SKM-1 treated with dmso at 0.1 percent for 144 hours (cell line): Measurements from ENCODE around the gene SFTPB.
A peak's percentile ranks its signal among the peaks of the same experiment; 100 is the strongest.

Experiments used
- DNase-seq: peaks from one replicate; lab custom pipeline; 2025; ENCODE audit not compliant: unreplicated experiment; lab: John Stamatoyannopoulos, UW

The SFTPB gene

GRCh38 chr2:85702800-85703199 is 34.8 kb upstream of the SFTPB start:
- no peak for DNase-seq

DNA sequence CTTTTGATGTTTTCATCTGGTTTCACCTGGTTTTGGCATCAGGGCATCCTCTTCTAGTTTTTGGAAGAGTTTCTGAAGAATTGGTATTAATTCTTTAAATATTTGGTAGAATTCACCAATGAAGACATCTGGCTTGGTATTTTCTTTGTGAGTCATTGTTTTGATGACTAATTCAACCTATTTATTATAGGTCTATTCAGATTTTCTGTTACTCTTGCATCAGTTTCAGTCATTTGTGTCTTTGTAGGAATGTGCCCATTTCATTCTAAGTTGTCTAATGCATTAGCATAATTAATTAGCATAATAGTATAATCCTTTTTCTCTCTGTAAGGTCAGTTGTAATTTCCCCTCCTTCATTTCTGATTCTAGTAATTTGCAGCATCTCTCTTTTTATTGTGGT is 34.2 kb upstream of the SFTPB start:
- no peak for DNase-seq

DNA sequence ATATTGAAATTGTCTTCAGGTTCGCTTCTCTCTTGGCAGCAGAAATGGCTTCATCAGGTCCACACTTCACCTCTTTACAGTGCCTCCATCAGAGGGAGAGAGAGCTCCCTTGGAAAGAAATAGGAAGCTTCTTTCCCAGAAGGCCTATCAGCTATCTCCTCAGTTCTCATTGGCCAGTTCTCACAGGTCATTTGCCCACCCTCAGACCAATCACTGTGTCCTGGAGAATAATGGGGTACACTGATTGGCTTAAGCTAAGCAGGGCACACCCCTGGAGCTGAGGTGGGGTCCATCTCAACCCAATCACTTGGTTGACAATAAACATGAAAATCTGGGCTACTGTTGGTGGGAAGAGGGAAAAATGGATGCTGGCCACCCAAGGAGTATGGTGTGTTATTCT is 31.3 kb upstream of the SFTPB start:
- DNase-seq, result no peak

- no peak for DNase-seq
Measured at GRCh38 chr2:85698880-85699254, 30.9 kb upstream of the SFTPB start.

- no peak for DNase-seq
Measured at GRCh38 chr2:85698184-85698879, 30.3 kb upstream of the SFTPB start.

GRCh38 chr2:85697716-85698115 is 29.7 kb upstream of the SFTPB start:
- DNase-seq, result no peak

DNA sequence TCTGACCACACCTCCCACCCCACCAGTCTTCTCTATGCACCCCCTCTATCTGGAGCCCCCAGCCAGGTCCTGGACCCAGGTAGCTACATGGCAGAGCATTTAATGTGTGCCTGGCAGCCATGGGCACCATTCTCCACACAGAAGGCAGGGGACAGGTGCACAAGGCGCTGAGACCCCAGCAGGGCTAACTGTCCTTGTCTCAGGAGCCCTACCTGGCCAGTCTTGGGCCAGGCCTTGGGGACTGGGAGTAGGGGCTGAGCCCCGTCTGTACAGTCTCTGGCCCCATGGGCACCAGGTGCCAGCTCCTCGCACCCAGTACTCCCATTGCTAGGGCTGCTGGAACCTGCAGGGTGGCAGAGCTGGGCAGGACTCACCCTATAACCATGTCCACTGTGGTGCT is 29.1 kb upstream of the SFTPB start:
- DNase-seq, result no peak

DNA sequence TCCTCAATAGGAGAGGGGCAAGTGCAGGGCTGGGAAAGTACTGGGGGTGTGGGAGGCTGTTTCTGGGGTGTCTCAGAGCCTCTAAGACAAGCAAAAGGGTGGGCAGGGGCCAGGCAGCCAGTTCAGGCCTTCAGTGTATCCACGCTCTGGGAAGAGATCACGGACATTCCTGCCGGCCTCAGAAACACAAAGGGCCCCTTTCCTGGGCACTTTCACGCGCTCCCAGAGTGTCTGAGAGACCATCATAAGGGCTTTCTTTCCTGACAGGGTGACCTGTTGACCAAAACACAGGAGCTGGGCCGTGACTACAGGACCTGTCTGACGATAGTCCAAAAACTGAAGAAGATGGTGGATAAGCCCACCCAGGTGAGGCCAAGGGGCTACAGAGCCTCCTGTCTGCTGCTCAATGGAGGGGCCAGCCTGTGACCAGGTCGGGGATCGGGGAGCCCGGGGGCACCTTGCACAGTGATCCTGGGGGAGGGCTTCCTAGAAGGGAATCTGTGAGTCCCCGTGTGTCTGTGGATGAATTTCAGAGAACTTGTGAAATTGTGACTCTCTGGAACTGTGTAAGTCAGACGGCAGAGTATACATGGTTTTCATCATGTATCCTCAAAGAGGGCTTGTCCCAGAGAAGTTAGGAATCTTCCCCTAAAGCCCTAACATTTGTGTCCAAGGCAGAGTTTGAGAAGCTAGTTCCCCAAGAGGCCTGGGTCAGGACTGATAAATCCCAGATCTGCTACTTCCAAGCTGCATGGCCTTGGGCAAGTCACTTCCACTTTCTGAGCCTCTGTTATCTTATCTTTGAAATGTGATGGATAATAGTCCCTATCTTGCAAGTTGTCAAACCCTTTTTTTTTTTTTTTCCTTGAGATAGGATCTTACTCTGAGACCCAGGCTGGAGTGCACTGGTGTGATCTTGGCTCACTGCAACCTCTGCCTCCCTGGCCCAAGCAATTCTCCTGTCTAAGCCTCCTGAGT is 28.0 kb upstream of the SFTPB start:
- no peak for DNase-seq

- no peak for DNase-seq
Measured at GRCh38 chr2:85695121-85695520, 27.1 kb upstream of the SFTPB start.

GRCh38 chr2:85694052-85695025 is 26.3 kb upstream of the SFTPB start, which contains the start of gene GNLY:
TSS of gene GNLY (plus strand) at chr2:85694358. CDS start at chr2:85694419, 61 bp downstream.
- no peak for DNase-seq

DNA sequence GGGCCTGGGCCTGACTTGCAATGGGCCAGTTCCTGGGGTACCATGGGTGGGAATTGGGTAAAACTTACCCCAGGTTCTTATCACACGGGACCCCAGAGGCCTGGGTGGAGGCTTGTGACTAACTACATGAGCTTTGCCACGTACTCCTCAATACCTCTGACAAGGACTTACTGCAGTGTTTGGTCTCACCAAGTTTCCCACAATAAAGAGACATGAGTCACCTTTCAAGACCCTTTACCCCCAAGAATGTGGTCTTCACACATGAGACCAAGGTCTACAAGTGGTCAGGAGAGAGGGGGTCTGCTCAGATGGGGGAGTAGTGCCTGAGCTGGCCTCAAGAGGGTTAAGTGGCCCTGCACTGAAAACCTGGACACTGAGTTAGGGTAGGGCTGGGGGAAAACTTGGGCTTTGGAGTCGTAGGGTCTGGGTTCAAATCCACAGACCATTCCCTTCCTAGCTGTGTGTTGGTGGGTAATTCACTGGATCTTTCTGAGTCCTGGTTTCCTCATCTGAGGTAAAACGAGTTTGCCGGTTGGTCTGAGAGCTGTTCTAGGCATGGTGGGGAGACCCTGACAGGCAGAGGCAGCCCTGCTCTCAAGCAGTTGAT is 24.1 kb upstream of the SFTPB start:
- no peak for DNase-seq

DNA sequence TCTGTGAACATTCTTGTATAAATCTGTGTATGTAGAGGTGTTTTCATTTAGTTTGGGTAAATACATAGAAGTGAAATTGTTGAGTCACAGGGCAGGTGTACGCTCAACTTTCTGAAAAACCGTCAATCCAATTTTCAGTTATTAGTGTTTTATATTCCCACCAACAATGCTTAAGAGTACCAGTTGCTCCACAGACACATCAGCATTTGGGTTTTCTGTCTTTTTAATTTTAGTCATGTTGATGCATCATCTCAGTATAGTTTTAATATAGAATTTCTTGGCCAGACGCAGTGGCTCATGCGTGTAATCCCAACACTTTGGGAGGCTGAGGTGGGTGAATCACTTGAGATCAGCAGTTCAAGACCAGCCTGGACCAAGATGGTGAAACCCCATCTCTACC is 22.9 kb upstream of the SFTPB start:
- no peak for DNase-seq

- no peak for DNase-seq
Measured at GRCh38 chr2:85684806-85685205, 16.8 kb upstream of the SFTPB start.

- DNase-seq, result no peak
Measured at GRCh38 chr2:85684380-85684779, 16.4 kb upstream of the SFTPB start.

GRCh38 chr2:85682378-85682777 is 14.4 kb upstream of the SFTPB start:
- no peak for DNase-seq

- DNase-seq, result no peak
Measured at GRCh38 chr2:85681776-85682175, 13.8 kb upstream of the SFTPB start.

DNA sequence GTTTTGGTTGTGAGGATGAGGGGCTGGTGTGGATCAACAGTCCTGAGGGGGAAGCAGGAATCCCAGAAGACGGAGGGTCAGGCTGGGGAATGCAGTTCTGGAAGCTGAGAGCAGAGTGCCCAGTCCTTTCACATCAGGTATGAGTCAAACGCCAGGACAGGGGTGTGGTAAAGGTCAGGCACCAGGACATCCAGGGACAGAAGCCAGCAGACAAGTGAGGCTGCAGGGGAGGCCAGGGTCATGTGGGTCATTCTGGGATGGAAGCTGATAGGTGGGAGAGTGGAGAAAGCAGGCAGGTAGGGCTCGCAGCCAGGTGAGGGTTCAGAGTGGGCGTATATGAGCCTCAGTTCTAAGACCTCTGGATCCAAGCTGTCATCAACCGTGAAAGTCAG is 13.4 kb upstream of the SFTPB start:
- DNase-seq, result no peak

GRCh38 chr2:85680707-85681371 is 12.8 kb upstream of the SFTPB start:
- no peak for DNase-seq

DNA sequence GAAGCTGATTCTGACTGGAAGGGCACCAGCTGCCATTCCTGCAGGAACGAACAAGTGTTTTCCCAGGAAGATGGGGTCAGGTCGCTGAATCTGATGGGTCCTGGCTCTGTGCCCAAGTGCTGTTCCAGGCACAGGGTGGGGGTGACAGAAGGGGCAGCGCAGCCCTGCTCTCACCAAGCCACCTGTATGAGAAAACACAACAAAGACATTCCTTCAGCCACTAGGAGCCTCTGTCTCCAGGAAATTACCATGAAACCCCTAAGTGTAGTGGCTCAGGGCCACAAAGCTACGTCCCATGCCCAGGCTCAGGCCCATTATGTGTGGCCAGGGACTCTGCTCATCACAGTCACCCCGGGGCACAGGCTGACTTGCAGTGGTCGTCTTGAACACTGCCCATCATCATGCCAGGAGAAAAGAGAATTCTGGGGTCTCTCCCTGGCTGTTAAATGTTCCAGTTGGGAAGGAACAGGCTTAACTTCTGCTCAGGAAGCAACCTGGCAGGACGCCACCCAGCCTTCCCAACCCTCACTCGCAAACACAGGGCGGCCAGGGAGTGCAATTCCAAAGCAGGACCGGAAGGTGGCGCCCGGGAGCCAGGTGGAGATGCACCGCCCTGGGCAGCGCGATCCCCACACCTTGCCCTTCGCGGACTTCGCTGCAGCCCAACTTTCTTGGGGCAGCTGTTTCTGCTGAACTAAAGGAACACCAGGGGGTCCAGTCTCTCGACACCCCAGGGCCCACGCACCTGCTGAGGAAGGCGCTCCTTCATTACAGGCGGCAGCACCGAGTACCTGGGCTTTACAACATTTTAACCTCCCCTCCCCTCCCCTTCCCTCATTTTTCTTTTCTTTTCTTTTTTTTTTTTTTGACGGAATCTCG is 11.0 kb upstream of the SFTPB start:
- peak; percentile 75 for DNase-seq
